Muscle layer of duodenum (tissue), 2 donors: ENCODE data around the gene HOXA9.
A peak's percentile ranks its signal among the peaks of the same experiment; 100 is the strongest.

ENCODE experiments used
- H3K27ac ChIP-seq: one replicate; pipeline ENCODE4 v1.7.0; 2013; ENCODE audit warnings: mild to moderate bottlenecking, low read length
- H3K27me3 ChIP-seq: one replicate; pipeline ENCODE4 v1.7.0; 2013; ENCODE audit warnings: low read depth, mild to moderate bottlenecking, control low read depth, low read length
- H3K36me3 ChIP-seq, 2 donors: one replicate each; pipeline ENCODE4 v1.7.0; 2013; ENCODE audit warnings: low read length in 2 of 2, control low read depth in 1 of 2, mild to moderate bottlenecking in 1 of 2; ENCODE audit not compliant: insufficient read depth in 2 of 2, control insufficient read depth in 1 of 2
- H3K4me1 ChIP-seq, 2 donors: one replicate each; pipeline ENCODE4 v1.7.0; 2013; ENCODE audit warnings: low read length in 2 of 2, mild to moderate bottlenecking in 2 of 2, control low read depth in 1 of 2, moderate library complexity in 1 of 2; ENCODE audit not compliant: insufficient read depth in 2 of 2, control insufficient read depth in 1 of 2
- H3K4me3 ChIP-seq, 2 donors: one replicate each; pipeline ENCODE4 v1.7.0; 2013; ENCODE audit warnings: low read length in 2 of 2, low read depth in 1 of 2, mild to moderate bottlenecking in 1 of 2
- H3K9me3 ChIP-seq, 2 donors: one replicate each; pipeline ENCODE4 v1.7.0; 2013; ENCODE audit warnings: low read length in 2 of 2, control low read depth in 1 of 2, mild to moderate bottlenecking in 1 of 2; ENCODE audit not compliant: control insufficient read depth in 1 of 2
- donor health status: healthy.

Gene HOXA9

GRCh38 chr7:27113991-27114769 is 51.2 kb downstream of the HOXA9 start:
- Histone ChIP-seq H3K4me3 (peak overlapping the region; percentile 66 to 68), H3K27ac (peak overlapping the region; percentile 90), H3K4me1 (peaks cover 17 to 26% of the 10 kb centered on the region in 2 donors)

GRCh38 chr7:27112955-27113949 is 52.1 kb downstream of the HOXA9 start:
- Histone ChIP-seq H3K27ac (peak overlapping the region; percentile 79), H3K36me3 (no peaks in the 10 kb centered on the region), H3K9me3 (no peaks in the 10 kb centered on the region), H3K27me3 (no peaks in the 10 kb centered on the region), H3K4me3 (peak overlapping the region; percentile 75 to 90), H3K4me1 (peaks cover 14 to 22% of the 10 kb centered on the region in 2 donors)

More at GRCh38 chr7:27113991-27114769, 51.2 kb downstream of the HOXA9 start:
- Histone ChIP-seq H3K36me3 (no peaks in the 10 kb centered on the region), H3K9me3 (no peaks in the 10 kb centered on the region), H3K27me3 (no peaks in the 10 kb centered on the region)
